Occipital lobe (tissue), 2 donors: ENCODE results near the gene TMC1. TPM values are rescaled to one million over a fixed set of nuclear protein-coding genes. Genes with fewer than 3 reads are reported as not detected.

Source experiments
- DNase-seq: peaks from one replicate; lab custom pipeline; 2025; lab: John Stamatoyannopoulos, UW
- total RNA-seq: library from RNA; depleted of rRNA; stranded (reverse); fragments of >200 nt; gene quantifications from one replicate; pipeline ENCODE4 v1.2.3, GENCODE V29; 2014

Gene TMC1
- total RNA-seq, 1 donor from 2014 or later = 0.78 TPM

DNA sequence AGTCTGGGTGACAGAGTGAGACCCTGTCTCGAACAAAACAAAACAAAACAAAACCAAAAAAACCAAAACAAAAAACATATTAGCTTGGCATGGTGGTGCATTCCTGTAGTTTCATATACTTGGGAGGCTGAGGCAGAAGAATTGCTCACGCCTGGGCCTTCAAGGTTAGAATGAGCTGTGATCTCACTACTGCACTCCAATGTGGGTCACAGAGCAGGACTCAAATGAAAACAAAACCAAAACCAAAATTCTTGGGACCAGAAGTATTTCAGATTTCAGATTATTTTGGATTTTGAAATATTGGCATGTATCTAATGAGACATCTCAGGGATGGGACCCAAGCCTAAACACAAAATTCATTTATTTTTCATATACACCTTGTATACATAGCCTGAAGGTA is 80.2 kb downstream of the TMC1 start:
- no peak for DNase-seq

DNA sequence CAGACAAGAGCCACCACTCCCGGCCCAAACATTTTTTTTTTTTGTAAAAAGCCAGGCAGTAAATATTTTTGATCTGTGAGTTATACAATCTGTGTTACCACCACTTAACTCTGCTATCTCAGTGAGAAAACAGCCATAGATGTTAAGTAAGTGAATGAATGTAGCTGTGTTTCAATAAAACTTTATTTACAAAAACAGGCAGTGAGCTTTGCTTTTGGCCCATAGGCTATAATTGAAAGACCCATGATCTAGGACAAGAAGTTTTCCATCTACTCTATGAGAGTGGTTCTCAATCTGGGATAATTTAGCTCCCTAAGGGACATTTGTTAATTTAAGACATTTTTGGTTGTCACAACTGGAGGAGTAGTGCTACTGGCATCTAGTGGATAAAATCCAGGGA is 91.0 kb downstream of the TMC1 start:
- no peak for DNase-seq

DNA sequence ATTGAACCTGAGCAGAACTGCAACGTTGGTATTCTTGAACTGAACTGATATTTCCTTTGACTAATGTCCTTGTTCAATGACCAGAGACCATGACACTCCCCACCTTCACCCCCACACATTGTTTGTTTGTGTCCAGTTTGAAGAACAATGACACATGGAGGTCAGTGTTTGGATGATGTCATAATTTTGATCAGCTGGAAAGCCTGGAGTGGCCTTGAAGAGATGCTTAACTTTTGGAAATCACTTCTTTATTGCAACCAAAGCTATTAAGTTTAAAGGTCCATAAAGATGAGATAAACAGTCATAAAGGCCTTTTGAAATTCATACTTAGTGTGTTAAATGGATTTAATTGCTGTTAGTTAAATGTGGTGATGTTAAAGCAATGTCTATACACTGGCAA is 92.7 kb downstream of the TMC1 start:
- no peak for DNase-seq

DNA sequence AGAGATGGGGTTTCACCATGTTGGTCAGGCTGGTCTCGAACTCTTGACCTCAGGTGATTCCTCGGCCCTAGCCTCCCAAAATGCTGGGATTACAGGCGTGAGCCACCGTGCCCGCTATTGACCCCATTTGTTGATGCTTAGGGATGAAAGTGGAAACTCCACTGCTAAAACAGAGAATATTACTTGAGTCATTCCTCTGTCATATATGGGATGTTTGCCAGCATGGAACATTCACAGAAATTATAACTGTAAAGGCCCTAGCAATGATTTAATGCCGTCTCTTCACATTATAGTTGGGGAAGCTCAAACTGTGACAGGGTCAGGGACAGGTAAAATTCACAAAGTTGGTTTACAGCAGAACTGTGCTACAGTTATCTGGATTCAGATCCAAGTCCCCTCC is 94.5 kb downstream of the TMC1 start:
- no peak for DNase-seq

DNA sequence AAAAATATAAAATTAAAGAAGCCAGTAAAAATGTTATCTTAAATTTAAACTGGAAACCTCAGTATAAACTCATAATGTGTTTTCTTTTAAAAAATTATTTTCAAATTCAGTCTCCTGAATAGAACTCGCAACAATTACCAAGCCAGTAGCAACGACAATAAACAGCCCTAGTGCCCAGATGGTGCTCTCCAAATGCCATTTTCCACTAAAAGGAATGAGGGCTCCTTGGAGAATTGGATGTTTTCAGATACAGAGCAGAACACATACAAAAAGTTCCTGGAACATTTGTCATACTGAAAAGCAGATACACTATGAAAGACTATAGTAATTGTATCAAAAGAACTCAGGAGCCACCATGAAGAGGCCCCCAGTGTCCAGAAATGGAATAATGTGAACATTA is 97.4 kb downstream of the TMC1 start:
- DNase-seq = no peak

DNA sequence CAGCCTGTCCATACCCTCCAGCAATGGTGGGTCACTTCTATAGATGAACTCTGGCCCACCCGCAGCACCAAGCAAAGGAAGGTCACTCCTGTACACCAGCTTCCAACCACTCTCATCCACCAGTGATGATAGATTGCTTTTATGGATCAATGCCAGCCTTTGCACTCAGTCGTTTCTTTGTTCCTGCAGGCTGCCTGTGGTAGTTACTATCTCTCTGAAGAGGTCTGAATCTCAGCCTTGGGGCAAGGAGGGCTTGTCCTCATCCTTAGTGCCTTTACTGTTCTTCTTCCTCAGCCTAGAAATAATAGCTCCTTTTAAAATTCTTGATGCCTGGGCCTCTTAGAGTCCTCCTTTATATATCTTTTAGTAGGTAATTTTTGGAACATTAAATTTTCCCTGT is 100.8 kb downstream of the TMC1 start:
- DNase-seq = no peak

DNA sequence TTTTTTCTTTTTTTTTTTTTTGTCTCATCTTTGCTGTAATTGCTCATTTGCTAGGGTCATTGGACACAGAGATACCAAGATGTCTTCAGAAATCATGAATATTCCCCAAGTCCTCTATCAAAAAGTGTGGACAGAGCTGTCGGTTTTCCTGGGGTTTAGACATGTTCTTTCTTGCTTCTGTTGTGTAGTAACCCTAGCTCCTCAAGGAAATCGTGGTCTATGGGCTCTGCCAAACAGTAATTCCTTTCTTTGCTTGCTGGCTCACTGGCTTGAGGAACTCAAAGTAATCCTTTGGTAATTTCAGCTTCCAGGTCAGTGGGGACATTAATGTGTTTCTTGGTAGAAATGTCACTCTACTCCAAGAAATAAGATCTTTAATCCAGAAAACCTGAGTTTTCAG is 101.7 kb downstream of the TMC1 start:
- no peak for DNase-seq

DNA sequence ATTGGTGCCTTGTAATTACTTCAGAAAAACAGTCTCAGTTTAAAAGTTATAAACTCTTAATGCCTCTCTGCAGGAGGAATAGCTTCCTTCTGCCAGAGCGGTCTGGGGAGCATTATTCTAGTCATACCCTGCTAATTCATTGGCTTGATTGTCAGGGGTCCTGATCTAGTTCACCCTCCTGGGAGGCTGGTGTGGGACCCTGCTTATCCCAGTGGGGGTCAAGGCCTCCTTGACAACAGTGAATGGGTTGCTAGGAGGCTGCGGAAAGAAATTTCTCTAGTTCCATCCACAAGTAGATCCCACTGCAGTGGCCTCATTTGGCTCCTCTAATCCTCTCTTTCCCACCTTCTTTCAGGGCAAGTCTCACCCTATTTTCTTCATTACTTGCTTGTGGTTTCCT is 105.7 kb downstream of the TMC1 start:
- no peak for DNase-seq

DNA sequence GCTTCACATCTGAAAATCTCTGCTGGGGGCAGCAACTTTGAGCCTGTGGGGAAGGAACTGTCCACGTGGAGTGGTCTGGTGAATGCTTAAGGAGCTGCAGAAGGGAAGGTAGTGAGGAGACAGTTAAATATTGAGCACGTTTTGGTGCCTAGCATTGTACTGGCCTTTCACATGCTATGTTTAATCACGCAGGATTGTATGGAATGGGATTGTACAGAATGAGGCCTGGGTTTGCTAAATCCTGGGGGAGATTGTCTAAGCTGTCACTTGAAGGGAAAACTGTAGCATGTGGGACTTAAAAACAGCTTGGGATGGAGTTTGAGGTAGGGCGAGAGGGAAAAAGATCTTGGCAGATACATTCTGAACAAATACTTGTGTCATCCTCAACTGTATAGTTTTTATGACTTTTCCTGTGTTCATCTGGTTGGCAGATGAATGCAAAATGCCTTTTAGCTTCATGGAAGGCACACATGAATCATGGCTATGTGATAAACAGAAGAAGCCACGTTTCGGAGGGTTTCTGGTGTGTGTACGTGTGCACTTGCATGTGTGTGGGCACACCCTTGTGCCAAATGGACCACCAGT is 106.6 kb downstream of the TMC1 start:
- DNase-seq = no peak

DNA sequence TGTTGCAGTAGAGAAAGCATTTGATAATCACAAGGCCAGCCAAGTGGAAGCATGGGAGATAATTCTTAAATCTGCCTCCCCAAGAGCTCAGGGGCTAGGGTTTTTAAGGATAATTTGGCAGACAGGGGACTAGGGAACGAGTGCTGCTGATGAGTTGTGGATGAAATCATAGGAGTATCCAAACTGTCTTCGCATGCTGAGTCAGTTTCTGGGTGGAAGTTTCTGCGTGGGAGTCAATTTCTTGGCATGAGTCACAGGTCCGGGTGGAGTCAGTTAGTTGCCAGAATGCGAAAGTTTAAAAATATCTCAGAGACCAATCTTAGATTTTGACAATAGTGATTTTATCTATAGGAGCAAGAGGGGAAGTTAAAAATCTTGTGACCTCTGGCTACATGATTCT is 112.6 kb downstream of the TMC1 start:
- peak; percentile 28 for DNase-seq

DNA sequence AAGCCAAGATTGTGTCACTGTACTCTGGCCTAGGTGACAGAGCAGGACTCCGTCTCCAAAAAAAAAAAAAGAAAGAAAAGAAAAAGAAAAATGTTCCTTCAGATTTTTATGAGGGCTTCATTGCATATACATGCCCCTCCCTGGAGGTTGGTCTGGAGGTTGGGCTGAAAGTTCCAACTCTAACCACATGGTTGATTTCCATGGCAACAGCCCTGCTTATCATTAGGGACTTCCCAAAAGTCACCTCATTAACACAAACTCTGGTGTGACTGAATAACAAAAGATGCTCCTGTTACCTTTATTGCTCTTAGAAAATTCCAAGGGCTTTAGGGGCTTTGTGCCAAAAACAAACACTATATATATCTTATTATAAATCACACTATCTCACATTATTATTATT is 113.8 kb downstream of the TMC1 start:
- no peak for DNase-seq

DNA sequence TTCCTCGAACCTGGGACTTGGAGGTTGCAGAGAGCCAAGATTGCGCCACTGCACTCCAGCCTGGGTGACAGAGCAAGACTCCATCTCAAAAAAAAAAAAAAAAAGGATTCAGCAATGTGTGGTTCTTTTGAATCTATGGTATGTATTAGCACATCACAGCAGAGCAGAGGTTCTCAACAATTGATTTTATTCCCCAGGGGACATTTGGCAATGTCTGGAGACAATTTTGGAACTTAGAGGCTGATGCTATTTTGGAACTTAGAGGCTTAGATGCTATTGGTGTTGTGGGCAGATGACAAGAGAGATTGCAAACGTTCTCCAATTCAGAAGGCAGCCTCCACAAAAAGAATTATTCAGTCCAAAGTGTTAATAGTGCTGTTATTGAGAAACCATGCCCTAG is 115.2 kb downstream of the TMC1 start:
- DNase-seq = no peak

DNA sequence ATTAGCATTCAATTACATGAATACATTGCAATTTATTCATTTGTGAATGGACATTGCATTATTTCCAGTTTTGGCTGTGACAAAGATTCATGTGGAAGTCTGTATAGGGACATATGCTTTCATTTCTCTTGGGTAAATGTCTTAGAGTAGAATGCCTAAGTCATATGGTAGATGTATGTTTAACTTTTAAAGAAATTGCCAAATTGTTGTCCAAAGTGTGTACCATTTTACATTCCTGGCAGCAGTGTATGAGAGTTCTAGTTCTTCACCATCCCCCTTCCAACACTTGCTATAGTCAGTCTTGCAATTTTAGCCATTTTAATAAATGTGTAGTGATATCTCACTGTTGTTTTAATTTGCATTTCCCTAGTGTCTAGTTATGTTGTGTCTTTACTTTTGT is 122.2 kb downstream of the TMC1 start:
- no peak for DNase-seq

DNA sequence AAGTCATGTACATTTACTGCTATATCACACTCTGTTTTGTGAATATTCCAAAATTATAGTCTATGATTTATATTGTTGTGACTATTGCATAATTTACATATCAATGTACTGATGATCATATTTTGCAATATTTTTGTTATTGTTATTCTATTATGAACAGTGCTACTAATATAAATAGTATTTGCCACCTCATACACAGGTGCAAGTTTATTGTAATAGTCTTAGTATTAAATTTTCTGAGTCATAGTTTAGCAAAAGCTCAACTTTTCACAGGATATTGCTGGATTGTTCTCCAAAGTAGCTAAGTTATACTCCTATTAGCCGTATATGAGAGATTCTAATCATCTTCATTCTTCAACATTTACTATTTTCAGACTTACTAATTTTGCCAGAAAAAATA is 124.7 kb downstream of the TMC1 start:
- DNase-seq = no peak

DNA sequence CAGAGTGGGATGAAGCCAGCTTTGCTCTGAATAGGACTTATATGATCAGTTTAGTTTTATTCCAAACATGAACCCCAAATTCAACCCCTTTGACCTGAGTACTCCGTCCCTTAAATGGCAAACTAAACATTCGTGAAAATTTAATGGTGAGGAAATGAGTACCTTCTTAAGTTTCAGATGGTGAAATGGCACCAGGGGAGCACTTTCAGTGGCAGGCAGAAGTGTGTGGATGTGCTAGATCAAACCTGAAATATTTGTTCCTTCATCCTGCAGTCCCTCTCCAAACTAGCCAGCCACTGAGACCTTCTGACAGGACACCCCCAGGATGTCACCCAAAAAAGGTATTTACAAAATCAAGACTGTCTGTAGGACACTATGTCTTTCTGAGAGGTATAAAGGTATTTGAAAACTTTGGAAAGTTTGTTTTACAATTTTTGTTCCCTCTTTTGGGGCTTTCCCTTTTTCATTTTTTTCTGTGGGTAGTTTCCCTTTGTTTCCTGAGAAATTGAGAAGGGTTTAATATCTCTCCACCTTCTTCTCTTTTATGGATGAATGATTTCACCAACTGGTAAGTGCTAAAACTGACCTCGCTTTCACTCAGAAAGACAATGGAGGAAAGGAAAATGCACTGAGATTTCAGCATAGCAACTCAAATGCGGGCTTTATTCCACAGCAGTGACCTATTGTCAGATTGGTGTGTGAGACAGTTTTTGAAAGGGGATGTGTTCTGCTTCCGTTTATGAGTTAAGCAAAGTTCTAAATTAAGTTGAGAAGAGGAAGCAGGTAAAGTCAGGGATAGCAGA is 127.1 kb downstream of the TMC1 start:
- DNase-seq = no peak

DNA sequence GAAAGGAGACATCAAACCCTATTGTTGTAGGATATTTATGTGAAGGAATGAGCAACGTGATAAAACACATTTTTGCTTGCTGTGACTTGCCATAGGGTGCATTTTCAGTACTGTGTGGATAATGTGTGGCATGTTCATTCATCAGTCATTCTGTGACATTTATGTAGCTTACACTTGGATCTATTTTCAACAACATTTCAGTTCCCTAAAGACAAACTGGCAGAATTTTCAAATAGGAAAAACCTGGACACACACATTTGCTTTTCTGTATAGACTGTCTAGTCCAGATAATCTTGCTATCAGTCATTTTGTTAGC is 127.7 kb downstream of the TMC1 start:
- DNase-seq = no peak

DNA sequence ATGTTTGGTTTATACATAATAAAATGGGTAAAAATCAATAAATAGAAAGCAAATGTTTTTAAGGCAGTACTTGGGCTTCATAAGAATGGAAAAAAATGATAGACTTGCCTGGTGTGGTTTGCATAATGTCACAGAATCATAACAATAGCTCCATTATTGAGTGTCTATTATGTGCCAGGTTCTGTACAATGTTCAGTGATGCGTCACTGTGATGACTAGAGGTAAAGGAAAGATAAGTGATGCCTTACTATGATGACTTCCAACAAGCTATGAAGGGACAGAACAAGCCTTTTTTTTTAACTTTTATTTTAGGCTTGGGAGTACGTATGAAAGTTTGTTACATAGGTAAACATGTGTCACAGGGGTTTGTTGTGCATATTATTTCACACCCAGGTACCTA is 128.8 kb downstream of the TMC1 start:
- no peak for DNase-seq

DNA sequence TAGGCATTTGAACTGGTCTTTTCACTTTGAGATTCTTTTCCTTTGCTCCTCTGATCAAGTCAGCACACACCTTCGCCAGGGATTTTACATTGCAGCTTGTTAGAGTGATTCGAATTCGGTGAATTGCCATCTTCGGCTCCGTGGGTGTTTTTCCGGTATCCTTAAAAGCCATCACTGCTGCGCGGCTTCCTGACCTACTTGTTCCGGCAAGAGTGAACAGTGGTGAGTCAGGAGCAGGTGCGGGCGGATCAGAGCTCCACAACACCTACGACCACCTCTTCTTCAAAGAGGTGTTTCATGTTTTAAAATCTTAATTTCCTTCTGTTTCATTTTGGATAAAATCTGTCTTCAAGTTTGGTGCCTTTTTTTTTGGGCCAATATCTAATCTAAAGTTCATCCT is 134.6 kb downstream of the TMC1 start:
- DNase-seq = no peak

DNA sequence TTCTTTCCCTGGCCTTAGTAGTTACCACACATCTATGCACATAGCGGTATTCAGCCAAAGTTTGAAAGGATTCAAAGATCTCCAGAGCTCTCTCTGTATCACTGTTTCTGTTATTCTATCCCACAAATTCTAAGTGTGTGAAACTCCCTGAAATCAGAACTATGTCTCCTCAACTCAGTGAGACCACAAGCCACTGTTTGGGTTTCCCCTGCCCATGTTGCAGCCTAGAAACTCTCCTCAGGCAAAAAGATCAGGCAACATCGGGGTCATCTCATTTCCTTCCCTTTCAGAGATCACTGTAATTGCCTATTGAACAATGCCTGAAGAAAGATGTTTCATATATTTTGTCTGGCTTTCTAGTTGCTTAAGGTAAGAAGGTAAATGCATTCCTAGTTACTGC is 135.6 kb downstream of the TMC1 start:
- DNase-seq = no peak

DNA sequence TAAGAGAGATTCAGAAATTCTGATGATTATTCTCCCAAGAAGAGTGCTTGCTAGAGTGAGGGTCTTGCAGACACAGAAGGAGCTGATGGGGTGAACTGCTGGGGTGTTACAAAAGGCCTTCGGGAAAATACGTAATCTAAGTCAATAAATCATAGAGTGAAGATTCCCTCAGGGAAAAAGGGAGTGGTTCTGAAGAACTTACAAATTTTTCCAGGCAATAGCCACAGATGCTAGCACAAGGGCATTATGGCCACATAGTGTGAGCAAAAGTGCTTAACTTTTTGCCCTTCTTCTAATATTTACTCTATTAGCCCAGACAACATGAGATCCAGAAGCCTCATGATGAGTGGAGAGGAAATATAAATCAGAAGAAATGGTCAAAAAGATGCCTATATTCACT is 137.3 kb downstream of the TMC1 start:
- no peak for DNase-seq

DNA sequence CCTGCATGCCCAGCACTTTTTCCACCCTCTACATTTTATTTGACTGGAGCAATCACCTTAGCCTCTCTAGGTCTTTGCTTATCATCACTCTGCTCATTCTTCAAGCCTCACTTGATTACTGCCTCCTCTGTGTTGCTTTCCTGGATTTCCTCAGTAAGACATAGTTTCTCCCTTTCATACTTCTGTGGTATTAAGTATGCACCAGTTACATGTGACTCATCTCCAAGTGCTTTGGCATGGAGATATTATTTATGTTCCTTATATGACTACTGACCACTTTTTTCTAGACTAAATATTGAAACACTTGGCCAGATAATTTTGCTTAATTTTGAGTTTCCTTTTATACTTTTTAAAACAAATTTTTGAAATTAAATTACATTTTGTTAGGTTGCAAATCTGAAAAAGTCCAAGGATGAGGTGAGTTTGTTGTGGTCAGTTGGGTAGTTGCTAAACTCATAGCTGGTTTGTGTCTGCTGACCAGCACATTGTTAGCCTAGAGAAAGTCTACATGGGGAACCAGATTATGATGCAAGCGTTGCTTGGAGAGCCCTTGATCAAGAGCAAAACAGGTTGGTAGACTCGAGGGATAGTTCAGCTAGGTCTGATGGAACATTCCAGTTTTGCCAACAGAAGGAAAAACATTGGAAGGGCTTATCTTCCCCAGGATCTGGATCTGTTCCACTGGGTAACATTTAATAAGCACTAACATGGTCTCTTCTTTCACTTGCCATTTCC is 140.2 kb downstream of the TMC1 start:
- no peak for DNase-seq

DNA sequence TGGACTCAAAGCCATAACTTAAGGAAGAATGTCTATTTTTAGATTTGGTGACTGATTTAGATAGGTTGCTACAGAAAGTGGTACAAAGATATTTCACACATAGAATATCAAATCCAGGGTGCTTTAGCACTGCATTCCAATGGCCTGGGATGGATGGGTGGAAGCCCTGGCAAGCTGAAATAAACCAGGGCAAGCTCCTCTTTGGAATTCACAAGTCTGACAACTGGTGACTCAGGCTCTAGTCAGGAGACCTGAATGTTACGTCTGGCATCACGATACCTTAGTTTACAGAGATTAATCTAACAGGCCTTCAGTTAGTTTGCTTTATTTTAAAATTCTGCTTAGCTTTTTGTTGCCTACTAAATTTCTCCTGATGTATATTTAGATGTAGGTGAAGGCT is 144.0 kb downstream of the TMC1 start:
- DNase-seq = no peak

DNA sequence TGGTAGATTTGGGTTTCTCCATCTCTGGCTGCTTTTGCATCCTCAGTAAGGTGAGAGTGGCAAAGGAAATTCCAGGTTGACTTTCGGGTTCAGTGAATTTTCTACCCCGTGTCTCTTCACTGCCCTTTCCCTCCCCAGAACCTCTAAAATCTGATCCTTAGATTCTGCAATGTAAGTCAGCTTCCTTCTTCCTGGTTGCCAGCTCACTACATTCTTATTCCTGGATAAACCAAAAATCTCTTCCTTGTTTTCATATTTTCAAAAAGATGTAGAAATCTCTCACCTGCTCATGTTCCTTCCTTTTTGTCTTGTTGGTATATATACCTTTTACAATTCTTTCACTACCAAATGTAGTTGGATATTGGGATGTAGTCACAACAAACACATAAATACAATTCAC is 145.8 kb downstream of the TMC1 start:
- no peak for DNase-seq
